Gastroesophageal sphincter (tissue), 4 donors: ENCODE measurements around the gene NEK11. TPM values are rescaled to one million over a fixed set of nuclear protein-coding genes. Genes with fewer than 3 reads are reported as not detected.

Experiments
- ATAC-seq: fragments of 150-250 bp; one replicate; pipeline ENCODE4 v1.9.1; 2016; ENCODE audit warnings: mild to moderate bottlenecking, moderate library complexity
- H3K27ac ChIP-seq, 4 donors: fragments of 200-600 bp; sonication (generic) in 3 of 4; 1 replicate in 3 of 4; 2 replicates in 1 of 4; pipeline ENCODE4 v1.5.1; 2016 to 2019
- H3K27me3 ChIP-seq: fragments of 200-600 bp; sonication (generic); one replicate; pipeline ENCODE4 v1.5.1; 2019
- H3K36me3 ChIP-seq, 2 donors: fragments of 200-600 bp; sonication (generic); one replicate each; pipeline ENCODE4 v1.5.1; 2019; ENCODE audit warnings: control low read depth in 1 of 2
- H3K4me1 ChIP-seq, 3 donors: fragments of 200-600 bp; sonication (generic); 1 replicate in 2 of 3; 2 replicates in 1 of 3; pipeline ENCODE4 v1.5.1; 2016 to 2019; ENCODE audit warnings: control low read depth in 2 of 3
- H3K4me3 ChIP-seq, 2 donors: fragments of 200-600 bp; sonication (generic); one replicate each; pipeline ENCODE4 v1.5.1; 2019; ENCODE audit warnings: mild to moderate bottlenecking in 1 of 2, moderate library complexity in 1 of 2
- H3K9me3 ChIP-seq, 3 donors: fragments of 200-600 bp; sonication (generic); one replicate each; pipeline ENCODE4 v1.5.1; 2017 to 2019; ENCODE audit warnings: control low read depth in 2 of 3
- CTCF ChIP-seq, 4 experiments: fragments of 200-600 bp in 2 of 4; fragments of 450-650 bp in 2 of 4; sonication (generic) in 1 of 4; IDR thresholded peaks; one replicate each; pipeline ENCODE4 v1.5.1; 2017 to 2019; ENCODE audit warnings: antibody characterized with exemption in 4 of 4, mild to moderate bottlenecking in 2 of 4, moderate library complexity in 2 of 4
- EP300 ChIP-seq: sonication (generic); formaldehyde crosslinking; IDR thresholded peaks from one replicate; pipeline ENCODE4 v1.6.1; 2017; ENCODE audit warnings: antibody characterized with exemption, mild to moderate bottlenecking
- POLR2A ChIP-seq, 2 donors: fragments of 450-650 bp; IDR thresholded peaks; one replicate each; pipeline ENCODE4 v1.6.1; 2017; ENCODE audit warnings: antibody characterized with exemption in 2 of 2, mild to moderate bottlenecking in 2 of 2, moderate library complexity in 1 of 2
- POLR2AphosphoS5 ChIP-seq: sonication (generic); formaldehyde crosslinking; IDR thresholded peaks from one replicate; pipeline ENCODE4 v1.6.1; 2017; ENCODE audit warnings: antibody characterized with exemption
- WGBS, 2 donors: methylation state at CpG; one replicate each; pipeline ENCODE4 v1.1.5; 2018; ENCODE audit warnings: low coverage in 1 of 2; 5-methylcytosine and 5-hydroxymethylcytosine counted together
- total RNA-seq, 4 donors: library from RNA; depleted of rRNA; stranded (reverse); fragments of >200 nt; gene quantifications; one replicate each; pipeline ENCODE4 v1.1.0, GENCODE V29; 2016

Gene NEK11
- total RNA-seq, 4 donors from 2014 or later, result 4.4 to 19.1 (median 6.0) TPM

- peaks cover 4 to 62% (median 9%) of the 10 kb centered on the region in 3 donors for H3K4me1 ChIP-seq
- no peak overlapping the region for H3K27ac ChIP-seq
- no peak for ATAC-seq
- no peaks in the 10 kb centered on the region for H3K9me3 ChIP-seq
- WGBS, 2 donors, result 69 to 92% methylated on average over 1 of the region's 1 CpG
- TF ChIP-seq POLR2A (IDR thresholded peaks at IDR 0.05) (no peak), POLR2AphosphoS5 (no peak), CTCF (IDR thresholded peaks at IDR 0.05) (no peak), EP300 (no peak)
- peak overlapping the region; percentile 70 to 87 for H3K4me3 ChIP-seq
- H3K27me3 ChIP-seq, result no peaks in the 10 kb centered on the region
- peaks cover 0 to 12% of the 10 kb centered on the region in 2 donors for H3K36me3 ChIP-seq
Measured at GRCh38 chr3:131025539-131025938, 1.1 kb upstream of the NEK11 start.

- no peaks in the 10 kb centered on the region for H3K27me3 ChIP-seq
- TF ChIP-seq CTCF (IDR thresholded peaks at IDR 0.05) (no peak), POLR2AphosphoS5 (no peak)
- no peak overlapping the region for H3K4me3 ChIP-seq
- peaks cover 4 to 36% (median 9%) of the 10 kb centered on the region in 3 donors for H3K4me1 ChIP-seq
- H3K27ac ChIP-seq, result no peak overlapping the region
- H3K36me3 ChIP-seq, result peaks cover 0 to 11% of the 10 kb centered on the region in 2 donors
- no peak for ATAC-seq
- H3K9me3 ChIP-seq, result no peaks in the 10 kb centered on the region
- no CpG with 5 or more reads among the region's 3 CpGs for WGBS, 2 donors
Measured at GRCh38 chr3:131028844-131029243, 2.2 kb downstream of the NEK11 start.

- no peak for ATAC-seq
- H3K27ac ChIP-seq, result no peak overlapping the region
- H3K36me3 ChIP-seq, result peaks cover 0 to 6% of the 10 kb centered on the region in 2 donors
- peaks cover 0 to 12% (median 0%) of the 10 kb centered on the region in 3 donors for H3K4me1 ChIP-seq
- TF ChIP-seq CTCF (IDR thresholded peaks at IDR 0.05) (no peak), EP300 (no peak), POLR2A (IDR thresholded peaks at IDR 0.05) (no peak), POLR2AphosphoS5 (no peak)
- 45 to 66% methylated on average over 2 to 3 of the region's 3 CpGs for WGBS, 2 donors
- no peak overlapping the region for H3K4me3 ChIP-seq
- no peaks in the 10 kb centered on the region for H3K27me3 ChIP-seq
- H3K9me3 ChIP-seq, result no peaks in the 10 kb centered on the region
Measured at GRCh38 chr3:131031660-131032059, 5.0 kb downstream of the NEK11 start.

GRCh38 chr3:131033480-131034080 is 6.9 kb downstream of the NEK11 start:
- Histone ChIP-seq H3K9me3 (no peaks in the 10 kb centered on the region), H3K27me3 (no peaks in the 10 kb centered on the region), H3K36me3 (peaks cover 0 to 6% of the 10 kb centered on the region in 2 donors), H3K4me3 (no peak overlapping the region), H3K4me1 (no peaks in the 10 kb centered on the region), H3K27ac (no peak overlapping the region)
- no peak for ATAC-seq
- WGBS, 2 donors, result 28 to 42% methylated on average over 1 of the region's 1 CpG
- TF ChIP-seq CTCF (IDR thresholded peaks at IDR 0.05) (peak; percentile 24 to 54 (median 28)), POLR2AphosphoS5 (no peak)

- H3K27ac ChIP-seq, result no peak overlapping the region
- peak; percentile 12 for TF ChIP-seq POLR2AphosphoS5
- no peak for TF ChIP-seq CTCF (IDR thresholded peaks at IDR 0.05)
- no peaks in the 10 kb centered on the region for H3K27me3 ChIP-seq
- no peak overlapping the region for H3K4me3 ChIP-seq
- H3K4me1 ChIP-seq, result no peaks in the 10 kb centered on the region
- ATAC-seq, result peak; percentile 88
- no peaks in the 10 kb centered on the region for H3K9me3 ChIP-seq
- WGBS, 2 donors, result 30 to 38% methylated on average over 1 of the region's 1 CpG
- no peaks in the 10 kb centered on the region for H3K36me3 ChIP-seq
Measured at GRCh38 chr3:131036200-131036816, 9.6 kb downstream of the NEK11 start.
